Measurements from ENCODE around the gene CFAP20DC. TPM values are rescaled to one million over a fixed set of nuclear protein-coding genes. Genes with fewer than 3 reads are reported as not detected.
"Not testable (repeated sequence)": the region's sequence is repeated elsewhere in the genome, so short reads cannot be mapped to it uniquely, and the experiment has no call there.

CFAP20DC gene
- total RNA-seq (under 1 TPM in 3 of 4 donors, not detected in 1; 0.14 to 0.28 (median 0.21) TPM), polyA plus RNA-seq (0.16 TPM)
- long read RNA-seq, donor 1: 0 reads
- long read RNA-seq, donor 2: 0 reads
- long read RNA-seq, donor 3: 0 reads
- long read RNA-seq, donor 4: 0 reads

- Histone ChIP-seq H3K4me3 (ENCODE audit: low read length) (peak within 1 kb of the TSS; percentile 65), H3K27ac (ENCODE audit: low read length) (no peak within 1 kb of the TSS), H3K9me3 (ENCODE audit: control insufficient read depth, low read length) (no peaks in the 10 kb centered on the region), H3K27me3 (ENCODE audit: control insufficient read depth, insufficient read depth) (no peaks in the 10 kb centered on the region), H3K4me1 (ENCODE audit: control insufficient read depth, insufficient read depth, low read length) (no peaks in the 10 kb centered on the region)
- intact Hi-C loops (cut with DNase I): loop anchor here in 3 of 4 donors (5.0 to 10.0 kb wide), 3 partner anchors 405 to 415 kb away; no protein-coding TSS in a partner anchor
- DNase-seq (peak; percentile 97 to 98 (median 97)), ATAC-seq (peak; percentile 99 to 100)
- WGBS: 3% methylated on average over 60 of the region's 60 CpGs
Measured at GRCh38 chr3:59049671-59050331, at the start of gene CFAP20DC. TSS of gene CFAP20DC (minus strand) at chr3:59050025. CDS start at chr3:59049631, 394 bp downstream.

- H3K27ac ChIP-seq (ENCODE audit: low read length); H3K9me3 ChIP-seq (ENCODE audit: control insufficient read depth, low read length); ATAC-seq; H3K4me1 ChIP-seq (ENCODE audit: control insufficient read depth, insufficient read depth, low read length); H3K4me3 ChIP-seq (ENCODE audit: low read length); H3K27me3 ChIP-seq (ENCODE audit: control insufficient read depth, insufficient read depth); DNase-seq; intact Hi-C loops (cut with DNase I): not testable (repeated sequence)
- WGBS: 40% methylated on average over 1 of the region's 1 CpG
Measured at GRCh38 chr3:59098516-59098915, 48.7 kb upstream of the CFAP20DC start.

GRCh38 chr3:59094446-59094845 lies 44.6 kb upstream of the CFAP20DC start:
- intact Hi-C loops (cut with DNase I): no loop called here
- ATAC-seq (no peak), DNase-seq (no peak)
- no peaks in the 10 kb centered on the region for H3K4me1 ChIP-seq (ENCODE audit: control insufficient read depth, insufficient read depth, low read length)
- H3K9me3 ChIP-seq (ENCODE audit: control insufficient read depth, low read length): no peaks in the 10 kb centered on the region
- H3K27ac ChIP-seq (ENCODE audit: low read length): no peak overlapping the region
- 89% methylated on average over 3 of the region's 3 CpGs for WGBS
- no peak overlapping the region for H3K4me3 ChIP-seq (ENCODE audit: low read length)
- no peaks in the 10 kb centered on the region for H3K27me3 ChIP-seq (ENCODE audit: control insufficient read depth, insufficient read depth)

GRCh38 chr3:59093521-59093920 lies 43.7 kb upstream of the CFAP20DC start:
- H3K27me3 ChIP-seq (ENCODE audit: control insufficient read depth, insufficient read depth): no peaks in the 10 kb centered on the region
- H3K4me1 ChIP-seq (ENCODE audit: control insufficient read depth, insufficient read depth, low read length): no peaks in the 10 kb centered on the region
- no peaks in the 10 kb centered on the region for H3K9me3 ChIP-seq (ENCODE audit: control insufficient read depth, low read length)
- no peak overlapping the region for H3K4me3 ChIP-seq (ENCODE audit: low read length)
- intact Hi-C loops (cut with DNase I): no loop called here
- no peak for ATAC-seq
- DNase-seq: no peak
- 56% methylated on average over 1 of the region's 1 CpG for WGBS
- no peak overlapping the region for H3K27ac ChIP-seq (ENCODE audit: low read length)

- no peak overlapping the region for H3K4me3 ChIP-seq (ENCODE audit: low read length)
- ATAC-seq (no peak), DNase-seq (no peak)
- no peak overlapping the region for H3K27ac ChIP-seq (ENCODE audit: low read length)
- no peaks in the 10 kb centered on the region for H3K9me3 ChIP-seq (ENCODE audit: control insufficient read depth, low read length)
- WGBS: 18% methylated on average over 1 of the region's 1 CpG
- intact Hi-C loops (cut with DNase I): no loop called here
- H3K4me1 ChIP-seq (ENCODE audit: control insufficient read depth, insufficient read depth, low read length): no peaks in the 10 kb centered on the region
- H3K27me3 ChIP-seq (ENCODE audit: control insufficient read depth, insufficient read depth): no peaks in the 10 kb centered on the region
Measured at GRCh38 chr3:59088761-59089160, 38.9 kb upstream of the CFAP20DC start.

- WGBS: 60% methylated on average over 3 of the region's 3 CpGs
- H3K9me3 ChIP-seq (ENCODE audit: control insufficient read depth, low read length): no peaks in the 10 kb centered on the region
- H3K27ac ChIP-seq (ENCODE audit: low read length): no peak overlapping the region
- H3K4me1 ChIP-seq (ENCODE audit: control insufficient read depth, insufficient read depth, low read length): no peaks in the 10 kb centered on the region
- ATAC-seq (no peak), DNase-seq (no peak)
- H3K4me3 ChIP-seq (ENCODE audit: low read length): no peak overlapping the region
- H3K27me3 ChIP-seq (ENCODE audit: control insufficient read depth, insufficient read depth): no peaks in the 10 kb centered on the region
- intact Hi-C loops (cut with DNase I): no loop called here
Measured at GRCh38 chr3:59085976-59086375, 36.2 kb upstream of the CFAP20DC start.

- ATAC-seq: no peak
- no peaks in the 10 kb centered on the region for H3K9me3 ChIP-seq (ENCODE audit: control insufficient read depth, low read length)
- no peak for DNase-seq
- H3K27ac ChIP-seq (ENCODE audit: low read length): no peak overlapping the region
- H3K4me1 ChIP-seq (ENCODE audit: control insufficient read depth, insufficient read depth, low read length): no peaks in the 10 kb centered on the region
- H3K27me3 ChIP-seq (ENCODE audit: control insufficient read depth, insufficient read depth): no peaks in the 10 kb centered on the region
- no peak overlapping the region for H3K4me3 ChIP-seq (ENCODE audit: low read length)
- 57% methylated on average over 1 of the region's 1 CpG for WGBS
- intact Hi-C loops (cut with DNase I): no loop called here
Measured at GRCh38 chr3:59084583-59084982, 34.8 kb upstream of the CFAP20DC start.

- no peak for ATAC-seq
- WGBS: 88% methylated on average over 4 of the region's 4 CpGs
- no peaks in the 10 kb centered on the region for H3K4me1 ChIP-seq (ENCODE audit: control insufficient read depth, insufficient read depth, low read length)
- no peak overlapping the region for H3K4me3 ChIP-seq (ENCODE audit: low read length)
- no peaks in the 10 kb centered on the region for H3K9me3 ChIP-seq (ENCODE audit: control insufficient read depth, low read length)
- no peaks in the 10 kb centered on the region for H3K27me3 ChIP-seq (ENCODE audit: control insufficient read depth, insufficient read depth)
- no peak overlapping the region for H3K27ac ChIP-seq (ENCODE audit: low read length)
- intact Hi-C loops (cut with DNase I): no loop called here
- DNase-seq: no peak
Measured at GRCh38 chr3:59082106-59082505, 32.3 kb upstream of the CFAP20DC start.

GRCh38 chr3:59081071-59081470 lies 31.2 kb upstream of the CFAP20DC start:
- Histone ChIP-seq H3K27me3 (ENCODE audit: control insufficient read depth, insufficient read depth) (no peaks in the 10 kb centered on the region), H3K9me3 (ENCODE audit: control insufficient read depth, low read length) (no peaks in the 10 kb centered on the region), H3K27ac (ENCODE audit: low read length) (no peak overlapping the region), H3K4me3 (ENCODE audit: low read length) (no peak overlapping the region), H3K4me1 (ENCODE audit: control insufficient read depth, insufficient read depth, low read length) (no peaks in the 10 kb centered on the region)
- DNase-seq (no peak), ATAC-seq (no peak)
- intact Hi-C loops (cut with DNase I): no loop called here
- 81% methylated on average over 2 of the region's 2 CpGs for WGBS

- Histone ChIP-seq H3K4me1 (ENCODE audit: control insufficient read depth, insufficient read depth, low read length) (no peaks in the 10 kb centered on the region), H3K4me3 (ENCODE audit: low read length) (no peak overlapping the region), H3K9me3 (ENCODE audit: control insufficient read depth, low read length) (no peaks in the 10 kb centered on the region), H3K27me3 (ENCODE audit: control insufficient read depth, insufficient read depth) (no peaks in the 10 kb centered on the region), H3K27ac (ENCODE audit: low read length) (no peak overlapping the region)
- 39% methylated on average over 1 of the region's 1 CpG for WGBS
- DNase-seq (no peak), ATAC-seq (no peak)
- intact Hi-C loops (cut with DNase I): no loop called here
Measured at GRCh38 chr3:59079962-59080361, 30.1 kb upstream of the CFAP20DC start.

GRCh38 chr3:59074764-59075163 lies 24.9 kb upstream of the CFAP20DC start:
- intact Hi-C loops (cut with DNase I): no loop called here
- Histone ChIP-seq H3K4me1 (ENCODE audit: control insufficient read depth, insufficient read depth, low read length) (no peaks in the 10 kb centered on the region), H3K9me3 (ENCODE audit: control insufficient read depth, low read length) (no peaks in the 10 kb centered on the region), H3K27me3 (ENCODE audit: control insufficient read depth, insufficient read depth) (peaks cover 3% of the 10 kb centered on the region), H3K4me3 (ENCODE audit: low read length) (no peak overlapping the region), H3K27ac (ENCODE audit: low read length) (no peak overlapping the region)
- ATAC-seq: no peak
- DNase-seq: no peak

- Histone ChIP-seq H3K27ac (ENCODE audit: low read length) (no peak overlapping the region), H3K4me3 (ENCODE audit: low read length) (no peak overlapping the region), H3K27me3 (ENCODE audit: control insufficient read depth, insufficient read depth) (peaks cover 3% of the 10 kb centered on the region), H3K4me1 (ENCODE audit: control insufficient read depth, insufficient read depth, low read length) (no peaks in the 10 kb centered on the region), H3K9me3 (ENCODE audit: control insufficient read depth, low read length) (no peaks in the 10 kb centered on the region)
- intact Hi-C loops (cut with DNase I): no loop called here
- WGBS: 56% methylated on average over 6 of the region's 6 CpGs
- ATAC-seq (no peak), DNase-seq (no peak)
Measured at GRCh38 chr3:59072681-59073080, 22.9 kb upstream of the CFAP20DC start.

Measured in right cardiac atrium (tissue), 5 donors.